ENCODE measurements around the gene SOS1.

SOS1 gene

GRCh38 chr2:38960609-38961320 lies 160.1 kb downstream of the SOS1 start:
- TF ChIP-seq, protein P1, sequence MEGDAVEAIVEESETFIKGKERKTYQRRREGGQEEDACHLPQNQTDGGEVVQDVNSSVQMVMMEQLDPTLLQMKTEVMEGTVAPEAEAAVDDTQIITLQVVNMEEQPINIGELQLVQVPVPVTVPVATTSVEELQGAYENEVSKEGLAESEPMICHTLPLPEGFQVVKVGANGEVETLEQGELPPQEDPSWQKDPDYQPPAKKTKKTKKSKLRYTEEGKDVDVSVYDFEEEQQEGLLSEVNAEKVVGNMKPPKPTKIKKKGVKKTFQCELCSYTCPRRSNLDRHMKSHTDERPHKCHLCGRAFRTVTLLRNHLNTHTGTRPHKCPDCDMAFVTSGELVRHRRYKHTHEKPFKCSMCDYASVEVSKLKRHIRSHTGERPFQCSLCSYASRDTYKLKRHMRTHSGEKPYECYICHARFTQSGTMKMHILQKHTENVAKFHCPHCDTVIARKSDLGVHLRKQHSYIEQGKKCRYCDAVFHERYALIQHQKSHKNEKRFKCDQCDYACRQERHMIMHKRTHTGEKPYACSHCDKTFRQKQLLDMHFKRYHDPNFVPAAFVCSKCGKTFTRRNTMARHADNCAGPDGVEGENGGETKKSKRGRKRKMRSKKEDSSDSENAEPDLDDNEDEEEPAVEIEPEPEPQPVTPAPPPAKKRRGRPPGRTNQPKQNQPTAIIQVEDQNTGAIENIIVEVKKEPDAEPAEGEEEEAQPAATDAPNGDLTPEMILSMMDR (IDR thresholded peaks at IDR 0.05; ENCODE audit: low read length, missing control alignments), result no peak
- H3K4me3 ChIP-seq (replicated peaks; ENCODE audit: low read depth, low read length), result peak overlapping the region; percentile 41
- no peak for DNase-seq (ENCODE audit: low read depth)

GRCh38 chr2:38959938-38960608 lies 160.8 kb downstream of the SOS1 start:
- TF ChIP-seq, protein P1 (IDR thresholded peaks at IDR 0.05; ENCODE audit: low read length, missing control alignments), result no peak
- peak; percentile 90 for DNase-seq (ENCODE audit: low read depth)
- H3K4me3 ChIP-seq (replicated peaks; ENCODE audit: low read depth, low read length), result peak overlapping the region; percentile 45

DNA sequence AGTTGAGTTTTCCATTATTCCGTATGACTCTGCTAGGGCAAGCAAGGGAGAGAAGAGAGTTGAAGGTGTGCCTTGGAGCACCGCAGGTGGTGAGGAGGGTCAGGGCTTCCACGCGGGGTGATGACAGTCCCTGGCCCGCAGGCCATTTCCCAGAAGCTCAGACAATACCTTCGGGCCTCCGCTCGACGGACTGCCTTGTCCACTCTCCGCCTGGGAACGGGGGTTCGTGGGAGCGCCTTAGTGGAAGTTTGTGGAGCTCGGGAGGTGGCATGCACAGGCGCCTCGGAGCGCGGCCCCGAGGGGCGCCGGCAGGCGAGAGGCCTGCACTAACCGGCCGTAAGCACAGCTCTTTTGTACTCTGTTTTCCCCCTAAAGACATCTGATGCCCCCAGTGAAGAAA lies 161.4 kb downstream of the SOS1 start:
- TF ChIP-seq, protein P1 (IDR thresholded peaks at IDR 0.05; ENCODE audit: low read length, missing control alignments), result no peak
- DNase-seq (ENCODE audit: low read depth), result no peak
- peak overlapping the region; percentile 45 for H3K4me3 ChIP-seq (replicated peaks; ENCODE audit: low read depth, low read length)

GRCh38 chr2:38957972-38958371 lies 162.9 kb downstream of the SOS1 start:
- TF ChIP-seq, protein P1 (IDR thresholded peaks at IDR 0.05; ENCODE audit: low read length, missing control alignments), result no peak
- no peak overlapping the region for H3K4me3 ChIP-seq (replicated peaks; ENCODE audit: low read depth, low read length)
- DNase-seq (ENCODE audit: low read depth), result no peak

DNA sequence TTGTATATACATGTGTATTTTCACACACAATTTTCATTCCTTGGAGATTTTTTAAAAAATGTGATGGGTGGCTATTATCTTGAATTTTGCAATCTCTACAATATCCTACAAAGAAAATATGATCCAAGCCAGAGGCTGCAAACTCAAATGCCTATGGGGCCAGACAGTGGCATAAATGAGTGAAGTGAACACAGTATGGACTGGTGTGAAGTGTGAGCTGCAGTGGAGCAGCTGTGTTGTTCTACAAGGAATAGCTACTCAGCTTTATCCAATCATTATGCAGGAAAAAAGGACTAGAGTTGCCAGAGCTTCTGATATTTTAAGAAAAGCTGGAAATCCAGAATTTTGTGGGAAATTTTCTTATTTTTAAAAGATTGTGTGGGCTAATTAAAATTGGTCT lies 169.1 kb downstream of the SOS1 start:
- H3K4me3 ChIP-seq (replicated peaks; ENCODE audit: low read depth, low read length), result no peak overlapping the region
- no peak for DNase-seq (ENCODE audit: low read depth)
- TF ChIP-seq, protein P1 (IDR thresholded peaks at IDR 0.05; ENCODE audit: low read length, missing control alignments), result no peak

GRCh38 chr2:38948995-38949394 lies 171.9 kb downstream of the SOS1 start:
- TF ChIP-seq, protein P1 (IDR thresholded peaks at IDR 0.05; ENCODE audit: low read length, missing control alignments), result no peak
- DNase-seq (ENCODE audit: low read depth), result no peak
- H3K4me3 ChIP-seq (replicated peaks; ENCODE audit: low read depth, low read length), result no peak overlapping the region

All from fibroblast of pulmonary artery (primary cell).